ENCODE results near the gene NUAK2. TPM values are rescaled to one million over a fixed set of nuclear protein-coding genes. Genes with fewer than 3 reads are reported as not detected.

NUAK2 gene
- total RNA-seq, 2 donors from 2014 or later = 5.1 to 8.6 TPM

Other genes starting within 250 kb of the NUAK2 start
- gene TMEM81, start 237.3 kb downstream of the NUAK2 start, total RNA-seq = 1 to 10 TPM; 1.7 to 2.2 TPM
- 10 to 100 TPM; 13.3 to 15.3 TPM for gene RBBP5, start 199.8 kb downstream of the NUAK2 start, total RNA-seq
- gene DSTYK, start 110.0 kb downstream of the NUAK2 start, total RNA-seq = 10 to 100 TPM; 10.5 to 13.5 TPM
- gene TMCC2, start 93.8 kb downstream of the NUAK2 start, total RNA-seq = 10 to 100 TPM in 1 of 2 donors, under 1 TPM in 1; 0.65 to 10.2 TPM
- not detected for gene KLHDC8A, start 35.2 kb upstream of the NUAK2 start, total RNA-seq
- gene LEMD1, start 100.3 kb upstream of the NUAK2 start, total RNA-seq = not detected
- under 1 TPM; 0.10 TPM for gene BLACAT1, start 134.3 kb upstream of the NUAK2 start, total RNA-seq
- gene CDK18, start 182.9 kb upstream of the NUAK2 start, total RNA-seq = 1 to 10 TPM in 1 of 2 donors, under 1 TPM in 1; 0.94 to 1.7 TPM

All from T-helper 17 cell (primary cell).